ENCODE data around the gene STK24. TPM values are rescaled to one million over a fixed set of nuclear protein-coding genes. Genes with fewer than 3 reads are reported as not detected.

The STK24 gene
- total RNA-seq, 2 donors from 2014 or later: 55.8 to 63.2 TPM

- H3K27me3 ChIP-seq: no peaks in the 10 kb centered on the region
- no peak for DNase-seq (ENCODE audit: low spot score)
- H3K9me3 ChIP-seq: no peaks in the 10 kb centered on the region
- TF ChIP-seq, protein P1, sequence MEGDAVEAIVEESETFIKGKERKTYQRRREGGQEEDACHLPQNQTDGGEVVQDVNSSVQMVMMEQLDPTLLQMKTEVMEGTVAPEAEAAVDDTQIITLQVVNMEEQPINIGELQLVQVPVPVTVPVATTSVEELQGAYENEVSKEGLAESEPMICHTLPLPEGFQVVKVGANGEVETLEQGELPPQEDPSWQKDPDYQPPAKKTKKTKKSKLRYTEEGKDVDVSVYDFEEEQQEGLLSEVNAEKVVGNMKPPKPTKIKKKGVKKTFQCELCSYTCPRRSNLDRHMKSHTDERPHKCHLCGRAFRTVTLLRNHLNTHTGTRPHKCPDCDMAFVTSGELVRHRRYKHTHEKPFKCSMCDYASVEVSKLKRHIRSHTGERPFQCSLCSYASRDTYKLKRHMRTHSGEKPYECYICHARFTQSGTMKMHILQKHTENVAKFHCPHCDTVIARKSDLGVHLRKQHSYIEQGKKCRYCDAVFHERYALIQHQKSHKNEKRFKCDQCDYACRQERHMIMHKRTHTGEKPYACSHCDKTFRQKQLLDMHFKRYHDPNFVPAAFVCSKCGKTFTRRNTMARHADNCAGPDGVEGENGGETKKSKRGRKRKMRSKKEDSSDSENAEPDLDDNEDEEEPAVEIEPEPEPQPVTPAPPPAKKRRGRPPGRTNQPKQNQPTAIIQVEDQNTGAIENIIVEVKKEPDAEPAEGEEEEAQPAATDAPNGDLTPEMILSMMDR (IDR thresholded peaks at IDR 0.05): no peak
- no peaks in the 10 kb centered on the region for H3K4me1 ChIP-seq
- no peak overlapping the region for H3K4me3 ChIP-seq
- H3K27ac ChIP-seq: no peak overlapping the region
- H3K36me3 ChIP-seq: peaks cover 18% of the 10 kb centered on the region
Observed at GRCh38 chr13:98397861-98398260, 179.0 kb downstream of the STK24 start.

DNA sequence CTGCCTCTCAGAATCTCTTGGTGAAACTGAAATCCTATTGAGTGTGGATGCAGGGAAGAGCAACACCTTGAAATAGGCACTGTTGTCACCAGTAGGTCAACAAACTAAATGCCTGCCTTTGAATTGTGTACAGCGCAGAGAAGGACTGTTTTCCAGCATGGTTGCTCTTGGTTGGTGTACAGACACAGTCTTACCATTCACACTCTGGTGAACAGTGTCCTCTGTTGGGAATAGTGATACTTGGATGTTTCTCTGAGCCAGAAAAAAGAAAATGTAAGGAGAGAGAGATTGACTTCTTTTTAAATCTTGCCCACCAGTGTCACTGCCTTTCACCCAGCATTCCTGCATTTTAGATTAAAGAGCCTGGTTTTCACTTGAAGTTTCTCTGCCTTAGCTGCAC, 179.7 kb downstream of the STK24 start:
- H3K4me3 ChIP-seq: no peak overlapping the region
- DNase-seq (ENCODE audit: low spot score): no peak
- no peaks in the 10 kb centered on the region for H3K9me3 ChIP-seq
- no peaks in the 10 kb centered on the region for H3K4me1 ChIP-seq
- TF ChIP-seq, protein P1 (IDR thresholded peaks at IDR 0.05): peak in 1 of 2 donors; percentile 51
- H3K27me3 ChIP-seq: no peaks in the 10 kb centered on the region
- no peak overlapping the region for H3K27ac ChIP-seq
- H3K36me3 ChIP-seq: peaks cover 18% of the 10 kb centered on the region

GRCh38 chr13:98396071-98396710, 180.7 kb downstream of the STK24 start:
- no peaks in the 10 kb centered on the region for H3K27me3 ChIP-seq
- H3K9me3 ChIP-seq: no peaks in the 10 kb centered on the region
- H3K4me3 ChIP-seq: no peak overlapping the region
- H3K4me1 ChIP-seq: no peaks in the 10 kb centered on the region
- no peak overlapping the region for H3K27ac ChIP-seq
- DNase-seq (ENCODE audit: low spot score): peak; percentile 32
- H3K36me3 ChIP-seq: peaks cover 23% of the 10 kb centered on the region
- TF ChIP-seq, protein P1 (IDR thresholded peaks at IDR 0.05): no peak

Other genes with a start within 250 kb of the STK24 start
- gene SLC15A1, start 175.6 kb upstream of the STK24 start, total RNA-seq: not detected

Data from right atrium auricular region (tissue), 2 donors.